Activated naive CD8-positive, alpha-beta T cell treated with anti-CD3 and anti-CD28 coated beads, Interleukin-2, amount 10 ng/mL, durations not matched to agents 7 days and 5 days (primary cell): ENCODE measurements around the gene PRSS21. TPM values are rescaled to one million over a fixed set of nuclear protein-coding genes. Genes with fewer than 3 reads are reported as not detected.

Experiments
- ATAC-seq: fragments of 150-1000 bp; cut with Tn5 transposase; one replicate; pipeline ENCODE4 v1.10.0; 2021; ENCODE audit warnings: low read depth, moderate library complexity
- POLR2A ChIA-PET: fragments of 350-600 bp; sonication (Branson Sonifier 250); formaldehyde crosslinking; loops from one replicate; lab custom pipeline; 2021; ENCODE audit warnings: antibody characterized with exemption; lab: Charles Lee
- DNase-seq: peaks from one replicate; pipeline ENCODE4 v3.0.0; 2021
- H3K27ac Mint-ChIP-seq: one replicate; pipeline ENCODE4 v1.8.0; 2022; ENCODE audit warnings: mild to moderate bottlenecking, mixed read lengths
- H3K27me3 Mint-ChIP-seq: one replicate; pipeline ENCODE4 v1.8.0; 2022; ENCODE audit warnings: mild to moderate bottlenecking, moderate library complexity, mixed read lengths
- H3K36me3 Mint-ChIP-seq: one replicate; pipeline ENCODE4 v1.8.0; 2021; ENCODE audit warnings: mild to moderate bottlenecking, mixed read lengths
- H3K4me1 Mint-ChIP-seq: one replicate; pipeline ENCODE4 v1.8.0; 2021; ENCODE audit warnings: mixed read lengths
- H3K4me3 Mint-ChIP-seq: one replicate; pipeline ENCODE4 v1.8.0; 2022; ENCODE audit warnings: mild to moderate bottlenecking, moderate library complexity, mixed read lengths
- H3K9me3 Mint-ChIP-seq: one replicate; pipeline ENCODE4 v1.8.0; 2021; ENCODE audit warnings: mixed read lengths
- total RNA-seq, 2 experiments: library from RNA; stranded (reverse); gene quantifications; one replicate each; pipeline ENCODE4 v1.2.3, GENCODE V29; 2021

Gene PRSS21
- total RNA-seq, 2 experiments from 2014 or later = 5.6 to 6.9 TPM

DNA sequence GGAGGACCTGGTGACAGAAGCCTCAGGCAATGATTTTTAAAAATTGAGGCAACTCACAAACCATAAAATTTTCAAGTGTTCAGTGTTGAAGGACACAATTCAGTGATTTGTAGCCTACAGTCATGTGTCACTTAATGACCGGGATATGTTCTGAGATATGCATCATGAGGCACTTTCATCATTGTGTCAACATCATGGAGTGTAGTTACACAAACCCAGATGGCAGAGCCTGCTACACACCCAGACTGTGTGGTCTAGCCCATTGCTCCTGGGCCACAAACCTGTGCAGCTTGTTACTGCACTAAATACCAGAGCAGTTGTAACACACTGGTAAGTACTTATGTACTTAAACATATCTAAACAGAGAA, 17.2 kb upstream of the PRSS21 start:
- Mint-ChIP-seq H3K27ac (no peak overlapping the region), H3K27me3 (peaks cover 26% of the 10 kb centered on the region), H3K36me3 (no peaks in the 10 kb centered on the region), H3K9me3 (peaks cover 4% of the 10 kb centered on the region), H3K4me1 (no peaks in the 10 kb centered on the region), H3K4me3 (no peak overlapping the region)
- POLR2A ChIA-PET = no interaction called here
- no peak for ATAC-seq
- no peak for DNase-seq

- no peak overlapping the region for H3K27ac Mint-ChIP-seq
- peaks cover 2% of the 10 kb centered on the region for H3K4me1 Mint-ChIP-seq
- H3K9me3 Mint-ChIP-seq = peaks cover 7% of the 10 kb centered on the region
- POLR2A ChIA-PET = no interaction called here
- DNase-seq (no peak), ATAC-seq (no peak)
- H3K36me3 Mint-ChIP-seq = no peaks in the 10 kb centered on the region
- peaks cover 11% of the 10 kb centered on the region for H3K27me3 Mint-ChIP-seq
- no peak overlapping the region for H3K4me3 Mint-ChIP-seq
Measured at GRCh38 chr16:2803545-2804195, 13.4 kb upstream of the PRSS21 start.

- H3K27me3 Mint-ChIP-seq = peaks cover 17% of the 10 kb centered on the region
- peaks cover 2% of the 10 kb centered on the region for H3K4me1 Mint-ChIP-seq
- POLR2A ChIA-PET = no interaction called here
Measured at GRCh38 chr16:2804728-2805127, 12.3 kb upstream of the PRSS21 start.

DNA sequence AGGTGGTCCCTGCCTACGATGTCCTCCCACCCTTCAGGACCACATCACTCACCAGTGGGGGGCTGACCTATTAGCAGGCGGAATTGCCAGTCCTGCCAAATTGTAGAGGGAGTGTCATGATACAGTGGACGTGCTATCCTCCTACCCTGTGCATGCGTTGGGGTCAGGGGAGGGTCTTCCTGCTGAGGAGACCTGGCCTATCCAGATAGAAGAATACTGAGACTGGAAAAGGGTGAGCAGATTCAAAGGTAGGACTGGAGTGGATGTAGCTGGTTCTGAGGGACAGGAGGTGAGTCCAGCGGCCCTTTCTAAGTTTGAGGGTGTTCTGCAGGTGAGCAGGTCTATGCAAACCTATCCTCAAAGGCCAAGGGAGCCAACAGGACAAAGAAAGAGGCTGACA, 10.8 kb upstream of the PRSS21 start:
- POLR2A ChIA-PET = no interaction called here
- no peaks in the 10 kb centered on the region for H3K36me3 Mint-ChIP-seq
- no peak overlapping the region for H3K4me3 Mint-ChIP-seq
- peaks cover 25% of the 10 kb centered on the region for H3K27me3 Mint-ChIP-seq
- DNase-seq (no peak), ATAC-seq (no peak)
- H3K27ac Mint-ChIP-seq = no peak overlapping the region
- peaks cover 2% of the 10 kb centered on the region for H3K4me1 Mint-ChIP-seq
- peaks cover 7% of the 10 kb centered on the region for H3K9me3 Mint-ChIP-seq

More at GRCh38 chr16:2804728-2805127, 12.3 kb upstream of the PRSS21 start:
- DNase-seq (no peak), ATAC-seq (no peak)
- Mint-ChIP-seq H3K36me3 (no peaks in the 10 kb centered on the region), H3K9me3 (peaks cover 7% of the 10 kb centered on the region), H3K4me3 (no peak overlapping the region), H3K27ac (no peak overlapping the region)

GRCh38 chr16:2808181-2808580, 8.9 kb upstream of the PRSS21 start:
- Mint-ChIP-seq H3K9me3 (peaks cover 7% of the 10 kb centered on the region), H3K36me3 (no peaks in the 10 kb centered on the region), H3K27ac (no peak overlapping the region), H3K27me3 (peaks cover 25% of the 10 kb centered on the region), H3K4me3 (no peak overlapping the region), H3K4me1 (peaks cover 2% of the 10 kb centered on the region)
- POLR2A ChIA-PET = no interaction called here
- ATAC-seq (no peak), DNase-seq (no peak)

GRCh38 chr16:2809149-2809760, 7.8 kb upstream of the PRSS21 start:
- ATAC-seq (no peak), DNase-seq (no peak)
- POLR2A ChIA-PET = no interaction called here
- H3K9me3 Mint-ChIP-seq = peaks cover 5% of the 10 kb centered on the region
- peaks cover 2% of the 10 kb centered on the region for H3K4me1 Mint-ChIP-seq
- H3K4me3 Mint-ChIP-seq = no peak overlapping the region
- H3K27me3 Mint-ChIP-seq = peaks cover 19% of the 10 kb centered on the region
- H3K36me3 Mint-ChIP-seq = no peaks in the 10 kb centered on the region
- no peak overlapping the region for H3K27ac Mint-ChIP-seq

DNA sequence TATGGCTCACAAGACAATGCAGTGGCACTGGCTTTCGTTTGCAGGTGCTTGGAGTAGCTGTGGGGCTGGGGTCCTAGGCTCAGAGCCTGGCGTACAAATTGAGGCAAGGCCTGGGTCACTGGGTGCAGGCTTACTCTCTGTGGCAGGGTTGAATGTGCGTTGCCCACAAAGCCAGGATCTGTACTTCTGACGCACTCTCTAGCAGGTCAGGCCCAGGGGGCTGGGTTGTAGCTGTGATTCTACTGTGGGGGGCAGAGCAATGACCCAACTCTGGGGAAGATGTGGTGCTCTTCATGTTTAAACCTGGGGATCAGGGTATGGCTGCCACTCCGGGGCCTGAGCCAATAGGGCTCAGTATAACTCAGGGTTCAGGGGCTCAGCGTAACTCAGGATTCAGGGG, 6.4 kb upstream of the PRSS21 start:
- DNase-seq = peak; percentile 4
- POLR2A ChIA-PET = interaction anchor here (1.1 kb wide), 1 partner anchor 43 kb away, joined by 5 read pairs; no protein-coding TSS in a partner anchor
- H3K4me1 Mint-ChIP-seq = peaks cover 2% of the 10 kb centered on the region
- no peaks in the 10 kb centered on the region for H3K36me3 Mint-ChIP-seq
- no peak overlapping the region for H3K27ac Mint-ChIP-seq
- H3K27me3 Mint-ChIP-seq = peaks cover 19% of the 10 kb centered on the region
- no peaks in the 10 kb centered on the region for H3K9me3 Mint-ChIP-seq
- H3K4me3 Mint-ChIP-seq = no peak overlapping the region
- ATAC-seq = no peak

DNA sequence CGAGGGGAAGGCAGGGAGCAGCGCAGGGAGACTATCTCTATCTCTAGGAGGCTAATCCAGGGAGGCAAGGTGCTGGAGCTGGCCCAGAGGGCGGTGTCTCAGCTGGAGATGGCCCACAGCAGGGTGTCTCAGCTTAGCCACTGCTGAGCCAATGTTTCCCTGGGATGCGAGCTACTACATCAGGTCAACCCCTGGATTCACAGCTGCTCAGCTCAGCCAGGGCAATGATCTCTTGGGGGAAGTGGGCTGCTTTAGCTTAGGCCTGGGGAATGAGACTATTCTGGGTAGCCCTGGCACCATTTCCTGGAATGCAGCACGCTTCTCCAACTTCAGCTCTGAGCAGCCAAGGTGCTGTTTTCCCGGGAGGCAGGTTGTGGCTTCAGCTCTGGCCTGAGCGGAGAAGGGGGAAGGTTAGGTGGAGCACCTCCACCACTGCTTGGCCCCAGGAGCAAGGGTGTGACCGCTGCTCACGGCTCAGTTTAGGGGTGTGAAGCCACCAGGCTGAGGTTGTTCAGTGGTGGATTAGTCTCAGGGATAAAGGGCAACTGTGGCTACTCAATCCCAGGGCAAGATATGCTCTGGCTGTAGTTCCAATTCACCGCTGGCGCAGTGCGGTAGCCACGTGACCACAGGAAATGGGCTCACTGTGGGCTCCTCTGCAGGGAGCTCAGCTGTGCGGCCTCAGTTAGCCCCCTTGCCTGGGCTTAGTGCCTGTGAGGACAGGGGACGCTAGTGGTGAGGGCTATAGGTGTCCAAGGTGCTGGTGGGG, 5.2 kb upstream of the PRSS21 start:
- Mint-ChIP-seq H3K36me3 (no peaks in the 10 kb centered on the region), H3K9me3 (no peaks in the 10 kb centered on the region), H3K4me3 (no peak overlapping the region), H3K27me3 (peaks cover 22% of the 10 kb centered on the region), H3K27ac (no peak overlapping the region), H3K4me1 (peaks cover 2% of the 10 kb centered on the region)
- ATAC-seq = no peak
- POLR2A ChIA-PET = no interaction called here
- peak; percentile 26 for DNase-seq

DNA sequence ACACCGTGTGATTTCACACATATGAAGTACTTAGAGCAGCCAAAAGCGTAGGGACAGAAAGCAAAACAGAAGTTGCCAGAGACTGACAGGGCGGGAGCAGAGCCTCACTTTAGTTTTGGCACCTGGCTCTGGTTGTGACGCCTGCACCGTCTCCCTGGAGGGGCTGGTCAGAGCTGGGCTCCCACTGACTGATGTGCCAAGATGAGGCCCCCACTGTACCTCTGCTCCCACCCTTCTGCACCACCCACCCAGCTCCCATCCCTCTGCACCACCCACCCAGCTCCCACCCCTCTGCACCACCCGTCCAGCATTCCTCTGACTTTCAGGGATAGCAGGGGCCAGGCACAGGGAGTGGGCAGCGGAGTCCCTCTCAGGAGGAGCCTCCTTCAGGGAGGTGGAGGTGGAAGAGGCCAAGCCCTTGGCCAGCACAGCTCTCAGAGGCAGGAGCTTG, 3.2 kb upstream of the PRSS21 start:
- POLR2A ChIA-PET = no interaction called here
- DNase-seq = peak; percentile 17
- no peak for ATAC-seq

GRCh38 chr16:2814551-2815298, 2.3 kb upstream of the PRSS21 start:
- ATAC-seq (no peak), DNase-seq (peak; percentile 22)
- POLR2A ChIA-PET = no interaction called here
- peaks cover 13% of the 10 kb centered on the region for H3K27me3 Mint-ChIP-seq
- no peaks in the 10 kb centered on the region for H3K36me3 Mint-ChIP-seq
- no peaks in the 10 kb centered on the region for H3K4me1 Mint-ChIP-seq
- no peak overlapping the region for H3K4me3 Mint-ChIP-seq
- no peak overlapping the region for H3K27ac Mint-ChIP-seq
- H3K9me3 Mint-ChIP-seq = no peaks in the 10 kb centered on the region

More for the DNA sequence above, 3.2 kb upstream of the PRSS21 start:
- no peaks in the 10 kb centered on the region for H3K36me3 Mint-ChIP-seq
- H3K4me3 Mint-ChIP-seq = no peak overlapping the region
- H3K4me1 Mint-ChIP-seq = no peaks in the 10 kb centered on the region
- peaks cover 19% of the 10 kb centered on the region for H3K27me3 Mint-ChIP-seq
- H3K9me3 Mint-ChIP-seq = no peaks in the 10 kb centered on the region
- H3K27ac Mint-ChIP-seq = no peak overlapping the region

DNA sequence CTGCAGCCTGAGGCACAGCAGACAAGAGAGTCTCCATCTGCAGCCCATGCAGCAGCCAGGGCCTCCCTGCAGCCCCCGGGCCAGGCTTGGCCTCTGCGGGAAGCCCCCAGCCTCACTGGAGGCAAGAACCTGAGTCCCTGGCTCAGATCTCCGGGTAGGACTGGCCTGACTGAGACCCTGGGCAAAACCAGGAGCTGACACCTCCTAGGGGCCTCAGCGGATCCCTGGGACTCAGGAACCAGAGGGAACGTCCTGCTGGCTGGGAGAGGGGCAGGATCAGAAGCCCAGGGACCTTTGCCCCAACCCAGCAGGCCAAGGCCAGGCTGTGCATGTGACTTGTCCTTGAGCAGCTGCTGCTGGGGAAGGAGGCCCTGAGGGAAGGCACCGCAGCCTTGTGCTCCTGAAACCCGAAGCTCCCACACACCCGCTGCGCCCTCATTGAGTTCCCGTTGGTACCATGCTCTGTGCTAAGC, 1.7 kb upstream of the PRSS21 start:
- H3K27me3 Mint-ChIP-seq = peaks cover 7% of the 10 kb centered on the region
- H3K36me3 Mint-ChIP-seq = no peaks in the 10 kb centered on the region
- DNase-seq = peak; percentile 17
- no peaks in the 10 kb centered on the region for H3K4me1 Mint-ChIP-seq
- no peak for ATAC-seq
- H3K4me3 Mint-ChIP-seq = no peak overlapping the region
- no peak overlapping the region for H3K27ac Mint-ChIP-seq
- H3K9me3 Mint-ChIP-seq = no peaks in the 10 kb centered on the region
- POLR2A ChIA-PET = interaction anchor here (1.3 kb wide), 1 partner anchor 37 kb away, joined by 3 read pairs; no protein-coding TSS in a partner anchor

DNA sequence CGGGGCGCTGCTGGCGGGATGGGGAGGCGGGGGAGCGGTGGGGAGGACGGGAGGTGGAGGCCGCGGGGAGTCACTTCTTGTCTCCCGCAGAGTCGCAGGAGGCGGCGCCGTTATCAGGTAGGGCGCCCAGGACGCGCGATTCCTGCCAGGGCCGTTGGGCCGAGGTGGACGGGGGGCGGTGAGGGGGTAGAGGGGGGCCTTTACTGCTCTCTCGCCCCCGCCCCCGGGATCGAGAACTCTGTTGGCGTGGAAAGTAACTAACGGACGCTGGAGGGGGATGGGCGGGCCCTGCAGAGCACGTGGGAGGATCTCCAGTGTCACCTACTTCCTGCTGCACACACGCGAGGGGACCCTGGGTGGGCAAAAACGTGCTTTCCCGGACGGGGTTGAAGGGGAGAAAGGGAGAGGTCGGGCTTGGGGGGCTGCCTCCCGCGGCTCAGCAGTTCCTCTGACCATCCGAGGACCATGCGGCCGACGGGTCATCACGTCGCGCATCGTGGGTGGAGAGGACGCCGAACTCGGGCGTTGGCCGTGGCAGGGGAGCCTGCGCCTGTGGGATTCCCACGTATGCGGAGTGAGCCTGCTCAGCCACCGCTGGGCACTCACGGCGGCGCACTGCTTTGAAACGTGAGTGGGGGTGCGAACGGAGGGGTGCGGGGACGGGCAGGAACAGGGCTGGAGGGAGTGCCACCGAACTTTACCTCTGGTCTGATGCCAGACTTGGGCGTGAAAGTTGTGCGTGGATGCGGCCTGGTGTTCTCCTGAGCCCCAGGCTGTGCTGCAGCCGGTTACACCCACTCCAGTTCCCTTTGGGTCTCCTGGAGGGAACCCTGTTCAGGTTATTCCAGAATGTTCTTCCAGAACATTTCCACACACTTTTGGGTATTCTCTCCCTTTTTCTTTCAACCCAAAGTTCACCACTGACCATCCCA, 569 bp downstream of the PRSS21 start:
- Mint-ChIP-seq H3K27me3 (peaks cover 3% of the 10 kb centered on the region), H3K27ac (peak overlapping the region; percentile 64), H3K36me3 (no peaks in the 10 kb centered on the region), H3K4me1 (no peaks in the 10 kb centered on the region), H3K9me3 (no peaks in the 10 kb centered on the region), H3K4me3 (peak overlapping the region; percentile 22)
- ATAC-seq (no peak), DNase-seq (no peak)
- POLR2A ChIA-PET = no interaction called here
